H1 (cell line): ENCODE results near the gene UBE2H. TPM values are rescaled to one million over a fixed set of nuclear protein-coding genes. Genes with fewer than 3 reads are reported as not detected.

Experiments
- CTCF ChIA-PET: fragments of 300-600 bp; sonication (Branson Sonifier 250); formaldehyde crosslinking; loops from one replicate; lab custom pipeline; 2021; ENCODE audit not compliant: partially characterized antibody; lab: Charles Lee
- POLR2A ChIA-PET: fragments of 300-600 bp; sonication (Branson Sonifier 250); formaldehyde crosslinking; loops from one replicate; lab custom pipeline; 2021; ENCODE audit warnings: inconsistent platforms; ENCODE audit not compliant: partially characterized antibody; lab: Charles Lee
- DNase-seq, 2 experiments: peaks; one replicate each; pipeline versions ENCODE4 v3.0.0 to v3.0.0-alpha.2; 2010 to 2022; ENCODE audit warnings: low spot score in 2 of 2, low read depth in 1 of 2, mixed read lengths in 1 of 2
- FAIRE-seq: peaks from 2 replicates; lab custom pipeline; 2011; peaks lifted over from hg19 to GRCh38; lab: Jason Lieb, UNC
- H2AFZ ChIP-seq: 2 replicates; pipeline ENCODE4 v1.8.1; 2012; ENCODE audit warnings: low read length, inconsistent platforms
- H2AK5ac ChIP-seq: 2 replicates; pipeline ENCODE4 v1.6.1; 2013; ENCODE audit warnings: low read depth, low read length
- H2BK120ac ChIP-seq: replicated peaks from 2 replicates; pipeline ENCODE3; 2013; ENCODE audit warnings: low read depth, low read length, inconsistent platforms
- H2BK12ac ChIP-seq: 2 replicates; pipeline ENCODE4 v1.6.1; 2013; ENCODE audit warnings: low read depth, low read length
- H2BK15ac ChIP-seq: 2 replicates; pipeline ENCODE4 v1.6.1; 2013; ENCODE audit warnings: low read length
- H2BK20ac ChIP-seq: 2 replicates; pipeline ENCODE4 v1.6.1; 2013; ENCODE audit warnings: low read length
- H2BK5ac ChIP-seq: 2 replicates; pipeline ENCODE4 v1.6.1; 2013; ENCODE audit warnings: low read depth, low read length
- H3K14ac ChIP-seq: 2 replicates; pipeline ENCODE4 v1.6.1; 2013; ENCODE audit warnings: inconsistent platforms; ENCODE audit not compliant: insufficient read length
- H3K18ac ChIP-seq: 2 replicates; pipeline ENCODE4 v1.6.1; 2013; ENCODE audit warnings: low read length; ENCODE audit errors: extremely low read depth
- H3K23ac ChIP-seq: 2 replicates; pipeline ENCODE4 v1.6.1; 2013; ENCODE audit warnings: inconsistent platforms; ENCODE audit not compliant: insufficient read length
- H3K23me2 ChIP-seq: 2 replicates; pipeline ENCODE4 v1.6.1; 2013; ENCODE audit warnings: low read depth, low read length
- H3K27ac ChIP-seq: 2 replicates; pipeline ENCODE4 v1.6.1; 2011; ENCODE audit warnings: low read depth, low read length, inconsistent platforms
- H3K27me3 ChIP-seq, 4 experiments: replicated peaks in 1 of 4; 1 replicate in 1 of 4; 2 replicates in 3 of 4; pipeline versions ENCODE4 v1.6.1 to v1.8.1; 2011 to 2013; ENCODE audit warnings: low read length in 3 of 4, mild to moderate bottlenecking in 3 of 4, inconsistent platforms in 2 of 4, mixed read lengths in 2 of 4, moderate library complexity in 1 of 4; ENCODE audit not compliant: control insufficient read depth in 3 of 4, insufficient read depth in 3 of 4; ENCODE audit errors: extremely low read depth in 1 of 4
- H3K36me3 ChIP-seq, 4 experiments: 2 replicates each; pipeline versions ENCODE4 v1.6.1 to v1.8.1; 2011 to 2013; ENCODE audit warnings: mild to moderate bottlenecking in 4 of 4, low read length in 3 of 4, moderate library complexity in 2 of 4, control low read depth in 1 of 4, inconsistent platforms in 1 of 4; ENCODE audit not compliant: insufficient read depth in 4 of 4, control insufficient read depth in 2 of 4
- H3K4ac ChIP-seq: replicated peaks from 2 replicates; pipeline ENCODE3; 2013; ENCODE audit warnings: low read length, low read depth, mixed read lengths, inconsistent platforms; ENCODE audit not compliant: insufficient read length
- H3K4me1 ChIP-seq, 4 experiments: replicated peaks in 1 of 4; 1 replicate in 1 of 4; 2 replicates in 3 of 4; pipeline versions ENCODE4 v1.6.1 to v1.8.1; 2011 to 2013; ENCODE audit warnings: low read length in 3 of 4, inconsistent platforms in 2 of 4, mixed read lengths in 1 of 4; ENCODE audit not compliant: insufficient read depth in 4 of 4, control insufficient read depth in 3 of 4
- H3K4me2 ChIP-seq, 2 experiments: 2 replicates each; pipeline versions ENCODE4 v1.6.1 to v1.8.1; 2011 to 2013; ENCODE audit warnings: low read depth in 2 of 2, low read length in 2 of 2, control low read depth in 1 of 2, inconsistent platforms in 1 of 2, mild to moderate bottlenecking in 1 of 2; ENCODE audit not compliant: insufficient read depth in 1 of 2
- H3K4me3 ChIP-seq, 4 experiments: fragments of 200-600, 300-600 bp in 1 of 4; sonication (generic), shearing (Covaris generic), sonication (Bioruptor Twin) in 1 of 4; 2 replicates each; pipeline versions ENCODE4 v1.5.1 to v1.8.1; 2011 to 2016; ENCODE audit warnings: low read length in 4 of 4, low read depth in 3 of 4, control low read depth in 2 of 4, inconsistent platforms in 2 of 4, mild to moderate bottlenecking in 2 of 4, mixed read lengths in 1 of 4, moderate library complexity in 1 of 4; ENCODE audit not compliant: insufficient read depth in 2 of 4; ENCODE audit errors: extremely low read depth in 1 of 4
- H3K56ac ChIP-seq: replicated peaks from 2 replicates; pipeline ENCODE3; 2013; ENCODE audit warnings: low read depth, mild to moderate bottlenecking, mixed read lengths, low read length, inconsistent platforms; ENCODE audit not compliant: insufficient read length
- H3K79me1 ChIP-seq: 2 replicates; pipeline ENCODE4 v1.6.1; 2013; ENCODE audit warnings: low read depth, low read length, control low read depth
- H3K79me2 ChIP-seq, 2 experiments: 2 replicates each; pipeline versions ENCODE4 v1.6.1 to v1.8.1; 2012 to 2013; ENCODE audit warnings: low read length in 2 of 2, mild to moderate bottlenecking in 2 of 2, inconsistent platforms in 1 of 2; ENCODE audit not compliant: insufficient read depth in 2 of 2, control insufficient read depth in 1 of 2
- H3K9ac ChIP-seq, 4 experiments: replicated peaks in 1 of 4; 1 replicate in 1 of 4; 2 replicates in 3 of 4; pipeline versions ENCODE4 v1.6.1 to v1.8.1; 2011 to 2013; ENCODE audit warnings: low read depth in 3 of 4, low read length in 3 of 4, control low read depth in 2 of 4, mild to moderate bottlenecking in 2 of 4, moderate library complexity in 2 of 4, inconsistent platforms in 1 of 4; ENCODE audit errors: extremely low read depth in 1 of 4
- H3K9me3 ChIP-seq, 2 experiments: 2 replicates each; pipeline versions ENCODE4 v1.6.1 to v1.8.1; 2012 to 2013; ENCODE audit warnings: mild to moderate bottlenecking in 2 of 2, moderate library complexity in 2 of 2, control low read depth in 1 of 2, inconsistent platforms in 1 of 2, low read depth in 1 of 2, low read length in 1 of 2, mixed read lengths in 1 of 2; ENCODE audit not compliant: insufficient read depth in 2 of 2
- H4K20me1 ChIP-seq, 2 experiments: replicated peaks in 1 of 2; 2 replicates each; pipeline versions ENCODE3 to v1.8.1; 2011 to 2013; ENCODE audit warnings: inconsistent platforms in 2 of 2, low read length in 2 of 2, mild to moderate bottlenecking in 1 of 2; ENCODE audit not compliant: insufficient read depth in 2 of 2, control insufficient read depth in 1 of 2
- H4K5ac ChIP-seq: 2 replicates; pipeline ENCODE4 v1.6.1; 2013; ENCODE audit warnings: low read length, low read depth, mixed read lengths, inconsistent platforms; ENCODE audit not compliant: insufficient read length
- H4K8ac ChIP-seq: 2 replicates; pipeline ENCODE4 v1.8.0; 2013; ENCODE audit warnings: mild to moderate bottlenecking, moderate library complexity, low read length, inconsistent platforms; ENCODE audit not compliant: insufficient read depth; ENCODE audit errors: extremely low read depth
- H4K91ac ChIP-seq: replicated peaks from 2 replicates; pipeline ENCODE3; 2013; ENCODE audit warnings: low read length, mixed read lengths, inconsistent platforms; ENCODE audit not compliant: insufficient read length
- CEBPB ChIP-seq: IDR thresholded peaks from 2 replicates; pipeline ENCODE4 v1.6.1; 2012; ENCODE audit warnings: low read depth, low read length
- KDM1A ChIP-seq: fragments of 200-600, 300-600 bp; sonication (generic); IDR thresholded peaks from 2 replicates; pipeline ENCODE4 v1.7.1; 2016; ENCODE audit warnings: mild to moderate bottlenecking, low read length, borderline replicate concordance
- PHF8 ChIP-seq: fragments of 200-600 bp; sonication (generic); conservative IDR thresholded peaks from 2 replicates; pipeline ENCODE4 v1.7.1; 2012; ENCODE audit warnings: low read depth, mild to moderate bottlenecking, inconsistent platforms, low read length, moderate library complexity
- RXRA ChIP-seq: IDR thresholded peaks from 2 replicates; pipeline ENCODE4 v1.6.1; 2011; ENCODE audit warnings: low read depth, mild to moderate bottlenecking, low read length, moderate library complexity; ENCODE audit not compliant: insufficient read depth
- SP1 ChIP-seq: IDR thresholded peaks from 2 replicates; pipeline ENCODE4 v1.6.1; 2011; ENCODE audit warnings: low read depth, low read length
- SP2 ChIP-seq: IDR thresholded peaks from 2 replicates; pipeline ENCODE4 v1.6.1; 2012; ENCODE audit warnings: mild to moderate bottlenecking, low read length, inconsistent platforms
- TAF7 ChIP-seq: optimal IDR thresholded peaks from 2 replicates; pipeline ENCODE3; 2011; ENCODE audit warnings: low read depth, mild to moderate bottlenecking, inconsistent platforms, low read length, moderate library complexity, borderline replicate concordance
- TEAD4 ChIP-seq: IDR thresholded peaks from 2 replicates; pipeline ENCODE4 v1.6.1; 2012; ENCODE audit warnings: low read depth, low read length, inconsistent platforms, mixed read lengths
- USF2 ChIP-seq: IDR thresholded peaks from 2 replicates; pipeline ENCODE4 v1.6.1; 2011; ENCODE audit warnings: low read length, improper control_type of control experiment
- WGBS, 2 experiments: shearing (Covaris generic) in 1 of 2; methylation state at CpG; one replicate each; pipeline versions ENCODE4 v1.1.6 to v1.1.7; 2013 to 2015; ENCODE audit warnings: low lambda C conversion rate in 2 of 2, mixed read lengths in 2 of 2, inconsistent platforms in 1 of 2, low coverage in 1 of 2, missing lambda C conversion rate in 1 of 2; ENCODE audit not compliant: insufficient replicate concordance in 2 of 2, insufficient coverage in 1 of 2, insufficient read length in 1 of 2; ENCODE audit errors: extremely low coverage in 1 of 2, missing lambda C conversion rate in 1 of 2; 5-methylcytosine and 5-hydroxymethylcytosine counted together
- polyA plus RNA-seq, 7 experiments: library from polyadenylated mRNA; depleted of rRNA in 3 of 7; stranded (reverse) in 5 of 7; unstranded in 2 of 7; fragments of >200 nt in 5 of 7; fragments of 200-250 nt in 2 of 7; gene quantifications; 1 replicate in 5 of 7; 2 replicates in 1 of 7; 4 replicates in 1 of 7; pipeline versions ENCODE4 v1.2.1 to v1.2.3, GENCODE V29; 2011 to 2013; ENCODE audit warnings: missing spikeins in 2 of 7, mixed read lengths in 2 of 7
- total RNA-seq: library from RNA; stranded (reverse); fragmentation: NEBNext Ultra II Directional; extraction: Animal tissue kit (Norgen Biotek cat#: 25700); gene quantifications from 2 replicates; pipeline ENCODE4 v1.2.1, GENCODE V29; 2021
- TF ChIP-seq, protein P1 (sequence below): IDR thresholded peaks from 2 replicates; pipeline ENCODE4 v1.6.1; 2012; ENCODE audit warnings: inconsistent platforms

Gene UBE2H
- total and polyA plus RNA-seq, 2 of the 8 experiments (the other 6 are each of a cell fraction or from before 2014, with no cell fraction given), result 30.6 to 62.2 TPM

DNA sequence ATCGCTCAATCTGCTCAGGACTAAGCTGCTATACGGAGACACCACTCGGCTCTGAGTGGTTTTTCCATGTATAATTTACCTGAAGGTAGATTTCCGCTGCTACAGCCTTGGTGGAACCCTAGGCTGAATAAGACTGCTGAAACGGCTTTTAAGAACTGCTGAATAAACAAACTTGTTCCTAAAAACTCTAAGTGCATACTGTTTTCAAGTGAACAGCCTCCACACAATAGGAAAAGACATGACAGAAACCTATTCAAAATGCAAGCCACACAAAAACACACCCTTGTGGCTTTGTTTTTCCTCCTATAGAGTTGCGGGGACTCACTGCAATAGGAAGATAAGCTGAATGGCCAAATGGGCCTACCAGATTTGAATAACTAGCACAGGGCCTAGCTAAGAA lies 117.2 kb downstream of the UBE2H start:
- no peak overlapping the region for H2AK5ac ChIP-seq
- 68% methylated on average over 6 of the region's 6 CpGs; no CpG with 5 or more reads in 1 of the 2 experiments for WGBS, 2 experiments
- peaks cover 0 to 4% of the 10 kb centered on the region in 2 experiments; a peak in 1 of 4 replicates for H3K79me2 ChIP-seq
- no peak overlapping the region for H4K8ac ChIP-seq
- no peak overlapping the region for H2BK12ac ChIP-seq
- no peaks in the 10 kb centered on the region for H3K23me2 ChIP-seq
- no peak for DNase-seq
- H2BK120ac ChIP-seq, result no peak overlapping the region
- H3K9me3 ChIP-seq, result no peaks in the 10 kb centered on the region
- H3K36me3 ChIP-seq, result peaks cover 0 to 18% (median 0%) of the 10 kb centered on the region in 4 experiments; a peak in 3 of 8 replicates
- FAIRE-seq, result no peak
- H2BK5ac ChIP-seq, result no peak overlapping the region
- H3K18ac ChIP-seq, result 0 out of 2 replicates have a peak overlapping the region, but pooled peaks have one; percentile 10
- no peak overlapping the region for H3K56ac ChIP-seq
- no peaks in the 10 kb centered on the region for H4K20me1 ChIP-seq
- H3K4me1 ChIP-seq, result peaks cover 9 to 35% (median 32%) of the 10 kb centered on the region in 4 experiments
- H2BK20ac ChIP-seq, result no peak overlapping the region; the same call in 1 of the 2 replicates
- no peak overlapping the region for H3K14ac ChIP-seq
- no peak overlapping the region for H2AFZ ChIP-seq
- no peaks in the 10 kb centered on the region; the same call in 1 of the 2 replicates for H3K79me1 ChIP-seq
- H3K27me3 ChIP-seq, result no peaks in the 10 kb centered on the region
- POLR2A ChIA-PET, result interaction anchor here (1.8 kb wide), 1 partner anchor 8 kb away, joined by 5 read pairs; no protein-coding TSS in a partner anchor
- H3K27ac ChIP-seq, result no peak overlapping the region
- H3K9ac ChIP-seq, result no peak overlapping the region
- H2BK15ac ChIP-seq, result no peak overlapping the region
- no peak overlapping the region for H3K4ac ChIP-seq
- TF ChIP-seq SP2 (no peak), CEBPB (no peak), USF2 (no peak), RXRA (no peak), TAF7 (no peak), SP1 (no peak), TEAD4 (no peak), PHF8 (no peak), KDM1A (no peak)
- TF ChIP-seq, protein P1, sequence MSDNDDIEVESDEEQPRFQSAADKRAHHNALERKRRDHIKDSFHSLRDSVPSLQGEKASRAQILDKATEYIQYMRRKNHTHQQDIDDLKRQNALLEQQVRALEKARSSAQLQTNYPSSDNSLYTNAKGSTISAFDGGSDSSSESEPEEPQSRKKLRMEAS, result no peak
- H4K5ac ChIP-seq, result no peak overlapping the region
- no peak overlapping the region for H4K91ac ChIP-seq
- no peak overlapping the region for H3K4me3 ChIP-seq
- CTCF ChIA-PET, result interaction anchor here (0.7 to 5.4 kb wide), 7 partner anchors 10 to 178 kb away, joined by 3 to 27 read pairs (median 3); no protein-coding TSS in a partner anchor
- H3K23ac ChIP-seq, result no peak overlapping the region
- H3K4me2 ChIP-seq, result peak overlapping the region; percentile 3 to 16; a peak in 1 of 4 replicates
